G401 (cell line): ENCODE data around the gene HERC3. TPM values are rescaled to one million over a fixed set of nuclear protein-coding genes. Genes with fewer than 3 reads are reported as not detected.

ENCODE experiments used
- DNase-seq: peaks from one replicate; pipeline ENCODE4 v3.0.0-alpha.2; 2015; ENCODE audit warnings: low spot score
- in situ Hi-C: cut with HindIII; loops from 2 replicates; pipeline ENCODE4 v1.10.0; 2016; ENCODE audit warnings: low sequenced_read_pairs, mixed read lengths
- total RNA-seq: library from RNA; depleted of rRNA; stranded (reverse); fragments of >200 nt; shearing (Covaris generic); gene quantifications from 2 replicates; pipeline ENCODE4 v1.2.3, GENCODE V29; 2014

The HERC3 gene
- total RNA-seq, 1 experiment from 2014 or later: 0.78 TPM

DNA sequence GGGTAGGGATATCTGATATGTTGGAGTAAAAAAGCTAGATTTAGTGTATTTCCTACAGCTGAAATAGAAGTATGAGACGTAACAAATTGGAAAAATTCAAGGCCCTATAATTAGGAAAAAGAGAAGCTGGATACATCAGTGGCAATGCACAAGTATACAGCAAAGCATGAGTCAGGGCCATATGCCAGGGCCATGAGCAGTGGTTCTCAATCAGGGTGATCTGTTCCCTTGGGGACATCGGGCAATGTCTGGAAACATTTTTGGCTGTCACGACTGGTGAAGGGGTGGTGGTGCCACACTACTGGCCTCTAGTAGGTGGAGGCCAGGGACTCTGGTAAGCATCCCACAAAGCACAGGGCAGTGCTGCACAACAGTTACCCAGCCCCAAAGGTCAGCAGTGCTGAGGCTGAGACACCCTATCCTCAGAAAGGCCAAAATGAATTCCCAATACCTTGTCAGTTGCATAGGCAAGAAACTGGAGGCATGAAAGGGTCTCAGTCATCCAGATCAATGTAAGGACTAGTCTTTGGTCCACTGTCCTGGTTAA is 142.2 kb downstream of the HERC3 start:
- in situ Hi-C loops: no loop called here
- peak; percentile 16 for DNase-seq

DNA sequence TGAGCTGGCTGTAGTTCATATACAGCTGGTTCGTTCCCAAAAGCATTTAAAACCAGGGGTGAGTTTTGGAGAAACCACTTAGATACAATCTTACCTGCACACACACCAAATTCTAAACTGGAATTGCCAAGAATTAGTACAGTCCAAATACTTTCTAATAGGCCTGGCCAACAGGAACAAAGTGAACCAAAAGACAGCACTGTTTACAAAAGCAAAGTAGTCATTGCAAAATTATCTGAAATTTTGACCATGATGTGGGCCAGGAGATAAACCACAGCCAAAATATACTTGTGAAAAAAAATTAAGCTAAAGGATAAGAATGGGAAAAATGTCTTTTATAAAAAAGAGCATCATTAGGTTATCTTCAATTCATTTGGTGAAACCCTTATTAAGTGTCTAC is 143.3 kb downstream of the HERC3 start:
- in situ Hi-C loops: no loop called here
- DNase-seq: peak; percentile 17

DNA sequence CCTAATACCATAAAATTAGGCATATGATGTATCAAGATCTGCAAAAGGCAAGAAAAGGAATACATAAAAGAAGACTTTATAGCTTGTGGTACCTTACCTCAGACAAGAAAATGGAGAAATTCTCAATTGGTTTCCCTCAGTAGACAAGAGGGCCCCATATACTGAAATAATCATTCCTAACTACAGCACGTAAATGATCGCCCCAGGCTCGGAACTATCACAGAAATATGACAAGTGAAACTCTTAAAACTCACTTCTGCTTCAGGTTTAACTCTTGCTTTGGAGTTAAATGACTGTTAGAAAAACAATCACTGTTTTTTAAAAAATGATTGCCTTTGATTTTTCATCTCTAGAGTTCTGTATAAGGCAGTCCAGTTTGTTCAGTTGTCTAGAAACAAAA is 144.0 kb downstream of the HERC3 start:
- in situ Hi-C loops: no loop called here
- peak; percentile 14 for DNase-seq

DNA sequence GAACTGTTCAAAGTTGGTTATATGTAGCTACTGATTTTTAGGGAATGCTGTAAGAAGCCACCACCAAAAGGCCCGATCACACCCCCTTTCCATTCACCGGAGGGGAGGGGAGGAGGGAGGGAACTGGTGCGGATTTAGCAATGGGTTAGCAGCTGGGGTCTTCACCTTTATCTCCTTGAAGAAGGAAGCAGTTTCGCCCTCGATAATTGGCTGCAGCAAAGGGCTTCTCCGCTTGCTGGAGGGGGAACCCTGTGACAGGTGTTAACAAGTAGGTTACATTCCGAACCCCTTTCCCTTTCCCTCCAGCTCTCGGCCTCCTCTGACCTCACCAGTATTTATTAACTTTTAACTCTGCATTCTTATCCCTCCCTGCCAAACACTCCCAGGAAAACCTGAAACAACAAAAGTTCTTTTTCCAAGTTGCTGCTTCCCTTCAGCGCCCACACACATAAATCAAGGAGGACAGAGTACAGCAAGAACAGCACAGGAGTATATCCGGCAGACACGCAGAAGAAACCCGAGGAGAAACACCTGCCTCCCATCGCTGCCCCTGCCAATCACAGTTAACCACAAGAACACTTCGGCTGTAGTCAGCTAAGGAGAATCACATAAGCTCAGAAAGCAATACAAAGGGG is 145.1 kb downstream of the HERC3 start:
- in situ Hi-C loops: no loop called here
- peak; percentile 73 for DNase-seq

DNA sequence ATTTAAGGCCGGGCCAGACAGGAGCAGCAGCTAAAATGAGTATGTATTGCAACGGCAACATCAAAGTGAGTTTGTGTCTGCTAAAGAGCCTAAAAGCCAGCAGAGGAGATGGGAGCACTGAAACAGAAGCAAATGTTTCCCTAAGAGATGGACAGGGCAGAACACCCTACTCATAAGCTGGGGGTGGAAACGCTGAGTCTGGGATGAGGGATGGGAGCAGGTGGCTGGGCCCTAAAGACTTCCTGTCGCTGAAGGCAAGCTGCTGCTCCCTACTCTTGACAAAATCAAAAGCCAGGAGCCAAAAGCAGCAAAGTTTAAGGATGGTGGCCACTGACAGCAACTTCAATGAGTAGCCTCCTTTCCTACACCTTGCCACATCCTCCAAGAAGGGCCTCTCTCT is 145.9 kb downstream of the HERC3 start:
- in situ Hi-C loops: no loop called here
- DNase-seq: peak; percentile 63

DNA sequence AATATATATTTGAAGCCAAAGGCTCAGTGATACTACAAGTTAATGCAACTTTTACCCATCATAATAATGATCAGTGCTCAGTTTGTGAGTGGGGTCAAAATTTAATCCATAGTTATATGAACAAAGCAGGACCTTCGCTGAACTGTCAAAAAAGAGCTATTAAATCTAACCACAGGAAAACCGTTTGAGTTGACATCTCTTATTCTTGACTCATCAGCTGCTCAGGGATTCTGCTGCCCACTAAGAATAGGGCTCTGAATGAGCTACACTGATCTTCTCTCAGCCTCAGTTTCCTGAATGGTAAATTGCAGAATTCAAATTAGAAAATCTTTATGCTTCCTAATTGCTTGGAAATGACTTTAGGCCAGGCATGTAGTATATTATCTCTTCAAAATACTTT is 150.3 kb downstream of the HERC3 start:
- in situ Hi-C loops: no loop called here
- no peak for DNase-seq

DNA sequence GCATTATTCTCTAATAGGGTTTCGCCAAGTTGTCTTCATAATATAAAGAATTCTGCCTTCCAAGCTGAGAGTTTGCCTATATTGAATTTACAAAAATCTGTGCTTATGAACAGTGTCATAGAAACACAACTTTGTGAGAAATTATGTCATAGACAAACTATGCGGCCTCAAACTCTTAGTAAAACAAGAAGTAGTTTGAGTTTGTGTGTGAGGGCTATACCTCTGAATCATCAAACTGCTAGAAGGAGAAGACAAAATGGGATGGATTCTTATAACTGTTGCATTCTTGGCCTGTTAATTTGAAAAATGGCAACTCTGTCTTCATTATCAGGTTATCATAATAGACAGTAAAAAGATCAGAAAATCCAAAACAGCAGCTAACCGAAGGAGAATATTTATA is 151.4 kb downstream of the HERC3 start:
- no peak for DNase-seq
- in situ Hi-C loops: no loop called here

DNA sequence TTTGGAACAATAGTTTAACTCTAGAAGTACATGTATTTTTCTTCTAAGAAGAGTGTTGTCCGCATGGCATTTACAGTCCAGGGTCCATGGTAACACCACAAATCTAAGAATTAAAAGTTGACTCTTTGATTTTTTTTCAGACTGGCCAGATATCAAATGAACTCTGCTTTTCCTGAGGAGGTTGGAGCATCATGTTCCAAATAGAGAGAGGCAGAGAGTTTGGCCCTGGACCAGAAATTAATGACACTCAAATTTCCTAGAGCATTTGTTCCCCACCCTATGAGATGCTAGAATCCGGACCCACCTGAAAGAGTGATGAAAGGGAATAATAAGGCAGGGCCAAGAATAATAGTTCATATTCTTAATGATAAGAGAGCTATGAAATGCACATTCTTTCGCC is 152.3 kb downstream of the HERC3 start:
- DNase-seq: peak; percentile 69
- in situ Hi-C loops: no loop called here

DNA sequence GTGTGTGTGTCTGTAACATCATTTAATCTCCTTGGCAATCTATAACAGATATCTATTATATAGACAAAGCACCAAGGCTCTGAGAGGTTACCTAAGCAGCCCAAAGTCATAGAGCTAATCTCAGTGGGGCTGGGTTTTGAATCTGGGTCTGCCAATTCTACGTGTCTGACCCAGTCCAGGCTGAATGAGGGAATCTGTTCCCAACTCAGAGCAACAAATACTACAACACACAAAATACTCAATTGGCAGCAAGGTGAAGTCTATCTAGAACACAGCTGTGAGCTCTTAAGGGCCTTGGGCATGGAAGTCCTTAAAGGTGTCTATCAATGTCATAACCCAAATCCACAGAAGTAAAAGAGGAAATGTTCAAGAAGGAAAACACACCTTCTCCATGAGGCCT is 152.9 kb downstream of the HERC3 start:
- DNase-seq: no peak
- in situ Hi-C loops: no loop called here

DNA sequence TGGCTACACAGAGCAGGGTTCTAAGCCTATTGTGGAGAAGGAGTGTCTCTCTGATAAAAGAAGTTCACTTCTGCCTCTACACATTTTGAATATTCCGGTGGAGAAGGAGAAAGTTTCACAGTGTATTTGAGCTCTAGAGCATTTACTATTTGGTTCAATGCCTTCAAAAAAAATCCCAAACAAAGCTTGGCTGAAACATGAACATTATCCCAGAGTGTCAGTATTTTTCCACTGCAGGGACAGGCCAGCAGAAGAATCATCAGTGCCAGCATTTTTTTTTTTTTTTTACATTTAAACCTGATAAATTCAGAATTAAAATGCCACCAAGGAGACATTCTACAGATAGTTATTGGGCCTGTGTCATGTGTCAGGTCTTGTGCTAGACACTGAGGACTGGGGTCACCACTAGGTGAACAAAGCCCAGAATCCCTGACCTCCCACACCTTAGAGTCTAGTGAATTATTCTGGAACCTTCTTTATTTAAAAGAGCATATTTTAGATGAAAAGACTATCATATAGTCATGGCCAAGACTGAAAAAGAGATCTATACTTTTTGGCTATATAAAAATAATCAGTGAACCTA is 153.4 kb downstream of the HERC3 start:
- in situ Hi-C loops: no loop called here
- DNase-seq: peak; percentile 88

DNA sequence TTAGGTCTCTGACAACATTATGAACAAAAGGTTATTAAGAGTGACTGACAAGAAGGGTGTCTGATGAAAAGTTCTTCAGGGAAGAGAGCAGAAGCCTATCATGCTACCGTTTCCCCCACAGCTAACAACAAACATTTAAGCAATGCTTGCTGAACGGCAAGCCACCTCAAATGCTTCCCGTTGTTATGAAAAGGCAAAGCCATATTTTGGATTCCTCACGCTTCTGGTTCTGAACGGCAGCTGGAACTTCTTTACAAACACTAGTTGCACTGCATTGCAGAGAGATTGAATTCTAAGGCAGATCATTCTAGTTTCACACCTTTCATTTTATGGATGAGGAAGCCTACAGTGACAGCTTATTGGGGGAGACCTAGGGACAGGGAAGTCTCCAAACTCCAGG is 153.9 kb downstream of the HERC3 start:
- in situ Hi-C loops: no loop called here
- DNase-seq: peak; percentile 40

DNA sequence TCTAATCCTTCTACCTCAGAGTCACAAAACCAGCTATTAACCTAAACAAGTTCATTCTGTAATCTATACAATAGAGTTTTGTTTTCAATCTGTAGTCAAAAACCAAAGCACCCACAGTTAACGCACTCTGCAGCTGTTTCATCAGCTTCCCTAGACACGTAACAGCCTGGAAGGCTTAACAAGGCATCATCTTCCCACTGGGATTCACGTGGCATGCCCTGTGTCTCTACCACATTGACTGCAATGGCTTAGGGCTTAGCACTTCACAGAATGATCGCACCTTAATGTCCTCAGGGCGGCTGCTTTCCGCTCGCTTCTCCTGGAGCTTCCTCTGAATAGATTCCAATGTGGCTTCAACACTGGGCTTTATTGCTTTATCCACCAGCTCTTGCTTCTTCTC is 155.1 kb downstream of the HERC3 start:
- no peak for DNase-seq
- in situ Hi-C loops: no loop called here

DNA sequence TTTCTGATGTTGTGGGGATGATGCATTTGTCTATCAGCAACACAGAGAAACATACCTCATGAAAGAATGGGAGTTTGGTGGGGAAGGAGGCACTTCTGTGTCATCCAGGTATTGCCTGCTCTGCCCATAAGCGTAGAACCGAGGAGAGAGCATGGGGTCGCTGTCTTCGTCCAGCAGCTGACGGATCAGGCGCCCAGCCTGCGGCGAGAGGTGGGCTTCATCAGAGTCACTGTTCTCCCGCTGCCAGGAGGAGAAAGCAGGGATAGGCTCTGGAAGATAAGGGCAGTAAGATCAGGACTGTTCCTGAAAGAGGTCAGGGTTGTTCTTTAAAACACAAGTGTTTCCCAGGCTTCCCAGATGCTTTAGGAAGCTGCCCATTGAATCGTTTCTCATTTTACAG is 158.1 kb downstream of the HERC3 start:
- no peak for DNase-seq
- in situ Hi-C loops: no loop called here

DNA sequence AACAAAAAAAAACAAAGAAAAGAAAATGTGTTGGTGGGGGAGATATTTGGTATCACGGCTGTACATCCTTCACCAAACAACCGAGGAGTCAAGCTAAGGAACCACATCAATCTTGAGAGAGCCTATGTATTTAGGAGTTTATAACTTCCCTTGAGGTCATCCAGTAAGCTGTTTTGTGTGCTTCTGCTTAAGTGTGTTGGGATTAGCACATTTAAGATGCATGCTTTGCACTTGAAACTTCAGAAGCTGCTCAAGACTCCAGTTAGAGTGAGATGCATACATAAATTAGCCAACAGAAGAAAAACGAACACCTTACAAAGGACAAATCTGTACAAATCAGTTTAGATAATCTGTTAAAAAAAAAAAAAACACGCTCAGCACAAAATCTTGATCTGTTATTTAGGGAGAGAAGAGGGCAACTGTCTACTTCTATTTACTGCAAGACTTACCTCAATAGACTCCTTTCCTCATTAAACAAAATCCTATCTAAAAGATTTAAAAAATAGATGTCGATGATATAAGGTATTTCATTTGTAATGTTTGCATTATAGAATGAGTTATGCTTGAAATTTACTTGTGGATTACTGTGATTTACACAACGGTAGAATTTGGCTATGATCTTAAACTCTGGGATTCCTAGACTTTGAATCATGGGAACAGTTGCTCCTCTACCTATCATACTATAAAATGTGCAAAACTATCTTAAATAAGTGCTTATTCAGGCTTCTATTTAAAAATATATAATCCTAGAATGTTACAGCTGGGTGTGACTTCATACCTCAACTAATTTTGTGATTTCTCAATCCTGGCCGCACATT is 159.2 kb downstream of the HERC3 start:
- in situ Hi-C loops: no loop called here
- no peak for DNase-seq

DNA sequence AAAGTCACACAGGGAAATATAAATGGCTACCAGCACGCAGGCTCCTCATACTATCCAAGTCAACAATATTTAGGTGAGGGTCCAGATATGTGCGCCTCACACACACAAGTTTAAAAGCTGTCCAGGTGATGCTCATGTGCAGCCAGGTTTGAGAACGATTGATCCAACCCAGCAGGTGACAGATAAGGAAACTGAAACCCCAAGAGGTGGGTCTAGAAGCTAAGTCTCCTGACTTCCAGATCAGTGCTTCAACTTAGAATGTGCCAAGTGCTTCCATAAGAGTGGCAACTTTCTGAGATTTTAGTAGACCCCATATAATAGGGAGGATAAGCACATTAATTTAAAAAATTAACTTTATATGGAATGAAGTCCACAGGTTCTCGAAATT is 159.8 kb downstream of the HERC3 start:
- no peak for DNase-seq
- in situ Hi-C loops: no loop called here

DNA sequence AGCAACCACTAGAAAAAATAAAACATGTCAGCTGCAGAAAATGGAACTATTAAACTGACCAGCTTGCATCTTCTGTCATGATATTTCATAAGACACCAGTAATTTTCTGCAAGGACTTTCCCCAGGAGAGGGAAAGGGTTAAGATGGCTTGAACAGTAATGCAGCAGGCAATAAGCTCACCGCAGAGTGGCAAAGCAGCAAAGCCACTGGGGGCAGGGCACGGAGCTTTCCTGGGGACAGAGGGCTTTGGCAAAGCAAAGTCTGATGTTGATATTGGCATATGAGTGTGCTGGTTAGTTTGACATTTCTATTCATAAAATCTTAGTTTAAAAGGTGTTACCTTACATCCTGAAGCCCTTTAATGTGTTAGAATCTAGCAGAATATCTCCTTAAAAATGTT is 160.5 kb downstream of the HERC3 start:
- in situ Hi-C loops: no loop called here
- peak; percentile 79 for DNase-seq

DNA sequence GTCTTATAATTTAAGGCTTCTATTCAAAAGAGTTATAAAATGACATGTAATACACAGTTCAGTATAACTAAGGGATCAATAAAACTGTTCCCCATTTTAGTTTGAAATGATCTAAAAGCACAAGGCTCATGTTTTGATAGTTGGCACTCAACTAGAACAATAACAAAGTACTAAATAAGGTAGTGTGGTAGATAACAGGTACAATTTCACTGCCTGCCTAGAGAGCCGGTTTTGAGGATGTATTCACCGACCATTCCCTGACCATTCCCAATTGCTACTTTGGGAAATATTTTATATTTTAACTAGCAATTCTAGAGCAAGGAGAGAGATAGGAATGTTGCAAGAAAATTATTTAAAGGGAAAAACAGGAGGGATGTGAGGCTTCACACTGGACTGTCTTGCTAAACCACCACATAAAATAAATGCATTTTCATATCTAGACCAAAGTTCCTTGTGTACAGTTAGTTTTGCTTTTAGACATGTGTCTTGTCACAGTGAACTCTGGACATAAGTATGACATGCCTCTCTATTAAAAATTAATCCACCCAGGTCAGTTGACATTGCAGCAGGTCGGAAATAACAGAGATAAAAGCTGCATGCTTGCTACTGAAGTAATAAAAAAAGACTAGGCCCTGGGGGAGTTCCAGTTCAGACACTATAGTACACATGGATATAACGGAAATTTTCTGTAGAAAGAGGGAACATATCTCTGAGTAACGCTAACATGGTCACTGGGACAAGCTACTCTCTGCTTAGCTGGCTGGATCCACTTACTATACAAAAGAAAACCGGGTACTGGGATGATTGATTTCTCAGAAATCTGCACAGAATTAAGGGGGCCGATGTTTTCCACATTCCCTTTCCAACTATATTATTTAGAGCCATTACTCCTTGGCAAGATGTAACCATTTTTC is 161.6 kb downstream of the HERC3 start:
- in situ Hi-C loops: no loop called here
- peak; percentile 62 for DNase-seq

DNA sequence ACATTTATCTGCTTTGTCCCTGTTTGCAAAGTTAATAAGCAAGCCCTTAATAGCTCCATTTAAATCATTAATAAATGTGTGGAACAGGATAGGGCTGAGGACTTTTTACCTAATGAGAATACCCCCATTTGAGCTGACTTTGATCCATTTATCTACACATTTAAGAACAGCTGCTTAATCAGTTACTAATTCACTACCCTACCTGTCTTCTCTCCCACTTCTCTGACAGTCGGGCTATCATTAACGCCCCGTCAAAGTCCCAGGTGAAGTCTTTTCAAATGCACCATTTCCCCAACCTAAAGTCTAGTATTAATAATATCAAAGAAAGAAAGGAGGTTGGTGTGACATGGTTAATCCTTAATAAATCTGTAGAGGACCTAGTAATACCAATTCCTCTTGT is 162.5 kb downstream of the HERC3 start:
- DNase-seq: peak; percentile 48
- in situ Hi-C loops: no loop called here

DNA sequence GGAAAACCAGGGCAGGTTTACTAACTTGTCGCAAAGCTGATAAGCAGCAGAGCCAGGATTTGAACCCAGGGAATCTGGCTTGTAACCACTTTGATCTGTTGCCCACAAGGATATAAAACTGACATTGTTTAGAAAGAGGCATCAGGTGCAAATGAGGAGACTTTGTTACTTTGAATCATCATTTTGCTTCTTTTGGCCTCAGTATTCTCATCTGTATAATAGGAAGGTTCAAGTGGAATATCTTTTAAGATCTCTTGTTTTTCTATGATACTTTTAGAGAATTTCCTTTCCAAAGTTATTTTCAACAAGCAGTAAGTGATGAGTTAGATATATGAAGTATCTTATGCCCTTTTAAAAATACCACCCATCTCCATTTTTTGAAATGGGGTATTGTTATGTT is 163.2 kb downstream of the HERC3 start:
- DNase-seq: no peak
- in situ Hi-C loops: no loop called here
